Central memory CD8-positive, alpha-beta T cell (primary cell): ENCODE measurements around the gene ANKRD44.

ENCODE experiments used
- ATAC-seq: fragments of 150-1000 bp; cut with Tn5 transposase; replicated peaks from 2 replicates; pipeline ENCODE4 v1.10.0; 2022; ENCODE audit warnings: mild to moderate bottlenecking, moderate FRiP score, moderate number of reproducible peaks; ENCODE audit not compliant: poor library complexity, severe bottlenecking; ENCODE audit errors: extremely low read depth
- DNase-seq, 2 donors: peaks; one replicate each; pipeline ENCODE4 v3.0.0; 2021; ENCODE audit warnings: low spot score in 2 of 2
- H3K27ac Mint-ChIP-seq: one replicate; pipeline ENCODE4 v1.8.0; 2022; ENCODE audit warnings: low read depth, mild to moderate bottlenecking, moderate library complexity, mixed read lengths
- H3K27me3 Mint-ChIP-seq: one replicate; pipeline ENCODE4 v1.8.0; 2022; ENCODE audit warnings: mixed read lengths
- H3K36me3 Mint-ChIP-seq: one replicate; pipeline ENCODE4 v1.8.0; 2022; ENCODE audit warnings: mild to moderate bottlenecking, moderate library complexity, mixed read lengths; ENCODE audit not compliant: insufficient read depth
- H3K4me1 Mint-ChIP-seq: one replicate; pipeline ENCODE4 v1.8.0; 2022; ENCODE audit warnings: mixed read lengths
- H3K4me3 Mint-ChIP-seq: one replicate; pipeline ENCODE4 v1.8.0; 2022; ENCODE audit warnings: mild to moderate bottlenecking, moderate library complexity, mixed read lengths
- H3K9me3 Mint-ChIP-seq: one replicate; pipeline ENCODE4 v1.8.0; 2022; ENCODE audit warnings: mixed read lengths

ANKRD44 gene

GRCh38 chr2:197007716-197008628 lies 302.6 kb downstream of the ANKRD44 start:
- DNase-seq, result no peak

DNA sequence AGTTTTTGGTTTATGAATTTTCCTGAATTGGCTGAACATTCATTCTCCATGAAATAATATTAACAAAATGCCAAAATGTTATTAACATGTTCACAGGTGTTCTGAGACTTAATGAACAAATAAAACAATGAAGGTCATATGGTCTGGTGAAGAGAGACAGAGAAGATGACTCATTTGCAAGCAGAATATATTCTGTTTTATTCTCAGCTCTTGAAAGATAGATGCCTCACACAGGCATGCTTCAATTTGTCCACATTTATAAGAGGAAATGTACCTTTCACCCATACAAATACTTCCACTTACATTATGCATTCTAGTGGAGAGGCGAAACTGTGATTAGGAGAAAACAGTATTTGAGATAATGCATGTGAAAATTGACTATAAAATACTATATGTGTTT lies 308.7 kb downstream of the ANKRD44 start:
- H3K4me1 Mint-ChIP-seq, result no peaks in the 10 kb centered on the region
- H3K27me3 Mint-ChIP-seq, result no peaks in the 10 kb centered on the region
- no peak for DNase-seq
- no peak overlapping the region for H3K4me3 Mint-ChIP-seq
- no peak for ATAC-seq
- H3K27ac Mint-ChIP-seq, result peak overlapping the region; percentile 8
- H3K9me3 Mint-ChIP-seq, result no peaks in the 10 kb centered on the region
- peaks cover 73% of the 10 kb centered on the region for H3K36me3 Mint-ChIP-seq

More at GRCh38 chr2:197007716-197008628, 302.6 kb downstream of the ANKRD44 start:
- Mint-ChIP-seq H3K27ac (no peak overlapping the region), H3K27me3 (no peaks in the 10 kb centered on the region), H3K36me3 (peaks cover 77% of the 10 kb centered on the region), H3K4me1 (peaks cover 12% of the 10 kb centered on the region), H3K9me3 (no peaks in the 10 kb centered on the region), H3K4me3 (no peak overlapping the region)
- no peak for ATAC-seq

- peaks cover 81% of the 10 kb centered on the region for H3K36me3 Mint-ChIP-seq
These were observed 314.7 kb downstream of the ANKRD44 start for GRCh38 chr2:196995757-196996314.

GRCh38 chr2:196994764-196995163 lies 315.8 kb downstream of the ANKRD44 start:
- peaks cover 13% of the 10 kb centered on the region for H3K4me1 Mint-ChIP-seq
- no peaks in the 10 kb centered on the region for H3K9me3 Mint-ChIP-seq
- H3K27ac Mint-ChIP-seq, result peak overlapping the region; percentile 49
- no peaks in the 10 kb centered on the region for H3K27me3 Mint-ChIP-seq
- peaks cover 82% of the 10 kb centered on the region for H3K36me3 Mint-ChIP-seq
- ATAC-seq (no peak), DNase-seq (no peak)
- no peak overlapping the region for H3K4me3 Mint-ChIP-seq

More at GRCh38 chr2:196995757-196996314, 314.7 kb downstream of the ANKRD44 start:
- Mint-ChIP-seq H3K27me3 (no peaks in the 10 kb centered on the region), H3K4me3 (no peak overlapping the region), H3K9me3 (no peaks in the 10 kb centered on the region), H3K27ac (no peak overlapping the region), H3K4me1 (peaks cover 5% of the 10 kb centered on the region)
- no peak for ATAC-seq
- DNase-seq, result no peak

GRCh38 chr2:196993617-196994016 lies 317.0 kb downstream of the ANKRD44 start:
- H3K4me1 Mint-ChIP-seq, result peaks cover 13% of the 10 kb centered on the region
- H3K36me3 Mint-ChIP-seq, result peaks cover 82% of the 10 kb centered on the region
- peak overlapping the region; percentile 49 for H3K27ac Mint-ChIP-seq
- H3K27me3 Mint-ChIP-seq, result no peaks in the 10 kb centered on the region
- H3K4me3 Mint-ChIP-seq, result no peak overlapping the region
- ATAC-seq, result no peak
- DNase-seq, result no peak
- no peaks in the 10 kb centered on the region for H3K9me3 Mint-ChIP-seq

DNA sequence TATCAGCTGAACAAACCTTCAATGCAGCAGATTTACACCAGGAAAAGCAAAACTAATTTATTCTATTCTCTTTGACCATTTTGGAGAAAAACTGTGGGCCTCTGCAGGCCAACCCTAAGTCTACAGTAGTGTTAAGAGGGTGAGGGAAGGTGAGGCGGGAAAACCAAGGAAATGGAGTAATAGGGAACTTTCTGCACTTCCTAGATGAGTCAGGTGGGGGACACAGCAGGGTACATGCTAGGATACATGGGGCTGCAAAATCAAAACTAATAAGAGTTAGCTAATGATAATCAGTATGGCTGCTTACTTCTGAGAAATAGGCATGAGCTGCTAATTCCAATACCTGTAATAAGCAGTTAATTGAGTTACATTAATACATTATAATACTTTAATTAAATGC lies 318.1 kb downstream of the ANKRD44 start:
- Mint-ChIP-seq H3K27me3 (no peaks in the 10 kb centered on the region), H3K4me1 (peaks cover 21% of the 10 kb centered on the region), H3K27ac (no peak overlapping the region), H3K9me3 (no peaks in the 10 kb centered on the region), H3K4me3 (no peak overlapping the region), H3K36me3 (peaks cover 79% of the 10 kb centered on the region)
- DNase-seq (no peak), ATAC-seq (no peak)

DNA sequence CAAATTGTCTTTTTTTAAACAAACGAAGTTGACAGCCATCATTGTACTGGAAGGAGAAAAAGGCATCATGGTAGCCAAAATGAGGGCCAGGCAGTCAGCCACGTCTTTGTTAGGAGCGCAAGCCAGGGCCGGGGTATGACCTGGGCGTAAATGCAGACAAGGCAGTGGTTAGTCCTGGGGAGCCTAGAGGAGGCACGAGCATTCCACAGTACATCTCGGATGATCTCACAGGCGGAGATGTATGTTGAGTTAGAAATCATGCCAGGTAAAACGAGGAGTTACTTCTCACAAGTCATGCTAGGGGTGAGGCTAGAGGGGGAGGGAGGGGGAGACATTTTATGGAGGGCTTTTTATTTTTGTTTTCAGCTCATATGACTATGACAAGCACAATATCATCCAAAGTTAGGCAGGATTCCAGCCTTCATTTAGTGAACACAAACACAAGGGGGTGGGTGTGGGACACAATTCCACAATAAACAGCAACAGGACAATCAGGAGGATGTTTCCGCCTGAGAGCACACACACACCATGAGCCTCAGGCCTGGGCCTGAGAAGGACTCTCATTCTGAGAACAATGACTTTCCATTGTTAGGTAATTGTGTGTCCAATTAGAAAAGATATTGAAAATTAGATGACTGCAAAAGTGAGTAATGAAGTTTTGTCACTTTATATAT lies 319.7 kb downstream of the ANKRD44 start:
- ATAC-seq, result no peak
- Mint-ChIP-seq H3K36me3 (peaks cover 76% of the 10 kb centered on the region), H3K27me3 (no peaks in the 10 kb centered on the region), H3K4me1 (peaks cover 21% of the 10 kb centered on the region), H3K9me3 (no peaks in the 10 kb centered on the region), H3K27ac (peak overlapping the region; percentile 50), H3K4me3 (no peak overlapping the region)
- DNase-seq, result no peak

- Mint-ChIP-seq H3K4me3 (no peak overlapping the region), H3K27me3 (no peaks in the 10 kb centered on the region), H3K36me3 (peaks cover 74% of the 10 kb centered on the region), H3K27ac (peak overlapping the region; percentile 50), H3K9me3 (no peaks in the 10 kb centered on the region), H3K4me1 (peaks cover 21% of the 10 kb centered on the region)
- DNase-seq (no peak), ATAC-seq (no peak)
These were observed 320.5 kb downstream of the ANKRD44 start for GRCh38 chr2:196990092-196990491.

DNA sequence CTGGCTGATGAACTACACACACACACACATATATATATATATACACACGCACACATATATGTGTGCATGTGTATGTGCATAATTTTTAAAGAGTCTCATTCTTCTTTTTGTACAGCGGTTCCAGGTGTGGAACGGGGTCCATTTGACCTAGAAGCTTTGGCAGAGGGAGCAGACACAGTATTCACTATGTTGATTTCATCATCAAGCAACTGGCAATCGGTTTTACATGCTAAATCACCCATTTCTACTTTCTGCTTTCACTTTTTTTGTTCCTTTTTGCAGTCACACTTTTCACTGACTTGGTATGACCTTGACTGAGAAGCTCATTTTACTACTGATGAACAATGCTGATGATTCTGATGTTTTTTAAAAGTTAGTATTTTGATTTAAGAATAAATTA lies 321.1 kb downstream of the ANKRD44 start:
- no peaks in the 10 kb centered on the region for H3K27me3 Mint-ChIP-seq
- no peaks in the 10 kb centered on the region for H3K9me3 Mint-ChIP-seq
- peaks cover 70% of the 10 kb centered on the region for H3K36me3 Mint-ChIP-seq
- DNase-seq (no peak), ATAC-seq (no peak)
- no peak overlapping the region for H3K4me3 Mint-ChIP-seq
- H3K4me1 Mint-ChIP-seq, result peaks cover 21% of the 10 kb centered on the region
- H3K27ac Mint-ChIP-seq, result no peak overlapping the region

GRCh38 chr2:196988639-196989038 lies 321.9 kb downstream of the ANKRD44 start:
- Mint-ChIP-seq H3K4me1 (peaks cover 21% of the 10 kb centered on the region), H3K27ac (peak overlapping the region; percentile 71), H3K36me3 (peaks cover 62% of the 10 kb centered on the region), H3K4me3 (no peak overlapping the region), H3K27me3 (no peaks in the 10 kb centered on the region), H3K9me3 (no peaks in the 10 kb centered on the region)
- ATAC-seq, result no peak
- no peak for DNase-seq

DNA sequence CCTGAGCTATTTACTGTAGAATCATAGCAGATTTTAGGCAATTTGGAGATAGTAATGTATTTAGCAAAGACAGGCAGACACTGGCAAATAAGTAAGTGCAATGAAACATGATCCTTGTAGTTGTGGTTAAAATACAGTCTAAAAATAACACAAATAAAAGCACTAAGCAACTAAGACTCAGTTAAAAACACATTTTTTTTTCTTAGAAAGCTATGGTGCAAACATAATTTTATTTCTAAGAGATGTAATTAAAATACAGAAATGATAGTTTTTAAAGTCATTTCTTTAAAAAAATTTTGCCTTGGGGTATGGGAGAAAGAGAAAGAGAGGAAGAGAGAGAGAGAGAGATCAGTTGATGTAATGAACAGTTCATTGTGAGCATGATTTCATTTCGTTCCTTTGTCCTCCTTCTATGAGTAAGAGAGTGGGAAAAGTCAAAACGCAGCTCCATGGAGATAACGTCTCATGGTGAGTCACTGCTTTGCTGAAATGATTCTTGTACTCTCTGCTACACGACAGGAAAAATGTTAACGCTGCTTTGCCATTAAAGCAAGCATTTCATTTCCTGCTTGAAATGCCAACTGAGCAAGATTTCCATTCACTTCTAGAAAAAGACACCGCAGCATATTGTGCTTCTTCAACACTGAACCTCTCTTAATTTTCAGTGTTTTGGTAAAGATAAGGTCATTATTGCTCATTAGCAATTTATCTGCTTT lies 322.8 kb downstream of the ANKRD44 start:
- H3K36me3 Mint-ChIP-seq, result peaks cover 54% of the 10 kb centered on the region
- DNase-seq, result no peak
- H3K9me3 Mint-ChIP-seq, result no peaks in the 10 kb centered on the region
- H3K27me3 Mint-ChIP-seq, result no peaks in the 10 kb centered on the region
- H3K27ac Mint-ChIP-seq, result peak overlapping the region; percentile 71
- peaks cover 21% of the 10 kb centered on the region for H3K4me1 Mint-ChIP-seq
- no peak for ATAC-seq
- no peak overlapping the region for H3K4me3 Mint-ChIP-seq

DNA sequence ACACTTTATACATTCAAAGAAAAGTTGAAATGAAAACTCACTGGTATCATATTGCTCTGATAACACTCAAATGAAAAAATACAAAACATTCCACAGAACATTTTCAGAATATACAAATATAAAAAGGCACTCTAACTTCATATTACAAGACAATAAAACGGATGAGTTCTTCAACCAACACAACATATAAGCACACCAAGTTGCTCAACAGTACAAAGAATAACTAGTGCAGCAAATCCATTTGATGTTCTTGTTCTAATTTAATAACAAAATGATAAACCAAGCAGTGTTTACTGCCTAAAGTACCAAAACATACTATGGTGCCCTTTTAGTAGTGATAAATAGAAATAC lies 323.3 kb downstream of the ANKRD44 start:
- H3K27ac Mint-ChIP-seq, result peak overlapping the region; percentile 71
- no peak overlapping the region for H3K4me3 Mint-ChIP-seq
- no peaks in the 10 kb centered on the region for H3K27me3 Mint-ChIP-seq
- no peak for DNase-seq
- ATAC-seq, result no peak
- no peaks in the 10 kb centered on the region for H3K9me3 Mint-ChIP-seq
- H3K4me1 Mint-ChIP-seq, result peaks cover 21% of the 10 kb centered on the region
- peaks cover 51% of the 10 kb centered on the region for H3K36me3 Mint-ChIP-seq
